Ishikawa (cell line): ENCODE data around the gene ROBO2.

ENCODE experiments used
- CEBPB ChIP-seq: IDR thresholded peaks from 2 replicates; pipeline ENCODE4 v1.6.1; 2012
- CREB1 ChIP-seq: IDR thresholded peaks from 2 replicates; pipeline ENCODE4 v1.6.1; 2012; ENCODE audit warnings: low read depth
- EGR1 ChIP-seq: IDR thresholded peaks from 2 replicates; pipeline ENCODE4 v1.6.1; 2012
- EP300 ChIP-seq: IDR thresholded peaks from 2 replicates; pipeline ENCODE4 v1.6.1; 2012; ENCODE audit warnings: borderline replicate concordance
- FOXM1 ChIP-seq: IDR thresholded peaks from 2 replicates; pipeline ENCODE4 v1.6.1; 2012; ENCODE audit warnings: low read depth, borderline replicate concordance
- NFIC ChIP-seq: IDR thresholded peaks from 2 replicates; pipeline ENCODE4 v1.6.1; 2012
- RAD21 ChIP-seq: IDR thresholded peaks from 2 replicates; pipeline ENCODE4 v1.6.1; 2012; ENCODE audit warnings: low read depth
- TAF1 ChIP-seq: IDR thresholded peaks from 2 replicates; pipeline ENCODE4 v1.6.1; 2012; ENCODE audit warnings: low read depth, mild to moderate bottlenecking
- TCF12 ChIP-seq: IDR thresholded peaks from 2 replicates; pipeline ENCODE4 v1.6.1; 2012; ENCODE audit warnings: low read depth
- TEAD4 ChIP-seq: IDR thresholded peaks from 2 replicates; pipeline ENCODE4 v1.6.1; 2012
- USF1 ChIP-seq: IDR thresholded peaks from 2 replicates; pipeline ENCODE4 v1.6.1; 2012
- YY1 ChIP-seq: IDR thresholded peaks from 2 replicates; pipeline ENCODE4 v1.6.1; 2012; ENCODE audit warnings: low read depth
- ZBTB7A ChIP-seq: IDR thresholded peaks from 2 replicates; pipeline ENCODE4 v1.6.1; 2012; ENCODE audit warnings: low read depth
- TF ChIP-seq, protein P1 (sequence below): IDR thresholded peaks from 2 replicates; pipeline ENCODE4 v1.6.1; 2012
- TF ChIP-seq, protein P2 (sequence below): IDR thresholded peaks from 2 replicates; pipeline ENCODE4 v1.6.1; 2012; ENCODE audit warnings: low read depth, mild to moderate bottlenecking

Gene ROBO2

DNA sequence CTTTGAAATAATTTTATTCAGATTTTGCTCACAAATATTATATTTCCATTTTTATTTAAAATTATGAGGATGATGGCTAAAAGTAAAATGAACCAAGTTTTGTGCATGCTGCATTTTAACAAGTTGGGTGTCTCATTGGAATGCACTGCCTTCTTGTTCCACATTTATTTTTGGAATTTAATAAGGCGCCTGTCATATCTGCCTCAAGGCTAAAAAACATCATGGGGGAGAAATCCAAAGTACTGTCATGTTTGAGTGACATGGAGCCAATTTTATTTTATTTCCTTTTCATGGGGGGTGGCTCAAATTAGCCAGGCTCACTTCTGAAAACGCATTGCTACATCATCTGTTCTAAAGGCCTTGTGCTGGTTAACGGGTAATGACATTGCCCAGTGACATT lies 205.1 kb downstream of the ROBO2 start:
- no peak for TF ChIP-seq RAD21
- no peak for TF ChIP-seq USF1
- TF ChIP-seq TCF12 = no peak
- TF ChIP-seq NFIC = no peak
- TF ChIP-seq TAF1 = no peak
- TF ChIP-seq YY1 = no peak
- TF ChIP-seq EGR1 = no peak
- TF ChIP-seq EP300 = no peak
- no peak for TF ChIP-seq CEBPB
- no peak for TF ChIP-seq FOXM1
- no peak for TF ChIP-seq TEAD4
- no peak for TF ChIP-seq CREB1
- TF ChIP-seq, protein P1, sequence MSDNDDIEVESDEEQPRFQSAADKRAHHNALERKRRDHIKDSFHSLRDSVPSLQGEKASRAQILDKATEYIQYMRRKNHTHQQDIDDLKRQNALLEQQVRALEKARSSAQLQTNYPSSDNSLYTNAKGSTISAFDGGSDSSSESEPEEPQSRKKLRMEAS = no peak
- TF ChIP-seq, protein P2, sequence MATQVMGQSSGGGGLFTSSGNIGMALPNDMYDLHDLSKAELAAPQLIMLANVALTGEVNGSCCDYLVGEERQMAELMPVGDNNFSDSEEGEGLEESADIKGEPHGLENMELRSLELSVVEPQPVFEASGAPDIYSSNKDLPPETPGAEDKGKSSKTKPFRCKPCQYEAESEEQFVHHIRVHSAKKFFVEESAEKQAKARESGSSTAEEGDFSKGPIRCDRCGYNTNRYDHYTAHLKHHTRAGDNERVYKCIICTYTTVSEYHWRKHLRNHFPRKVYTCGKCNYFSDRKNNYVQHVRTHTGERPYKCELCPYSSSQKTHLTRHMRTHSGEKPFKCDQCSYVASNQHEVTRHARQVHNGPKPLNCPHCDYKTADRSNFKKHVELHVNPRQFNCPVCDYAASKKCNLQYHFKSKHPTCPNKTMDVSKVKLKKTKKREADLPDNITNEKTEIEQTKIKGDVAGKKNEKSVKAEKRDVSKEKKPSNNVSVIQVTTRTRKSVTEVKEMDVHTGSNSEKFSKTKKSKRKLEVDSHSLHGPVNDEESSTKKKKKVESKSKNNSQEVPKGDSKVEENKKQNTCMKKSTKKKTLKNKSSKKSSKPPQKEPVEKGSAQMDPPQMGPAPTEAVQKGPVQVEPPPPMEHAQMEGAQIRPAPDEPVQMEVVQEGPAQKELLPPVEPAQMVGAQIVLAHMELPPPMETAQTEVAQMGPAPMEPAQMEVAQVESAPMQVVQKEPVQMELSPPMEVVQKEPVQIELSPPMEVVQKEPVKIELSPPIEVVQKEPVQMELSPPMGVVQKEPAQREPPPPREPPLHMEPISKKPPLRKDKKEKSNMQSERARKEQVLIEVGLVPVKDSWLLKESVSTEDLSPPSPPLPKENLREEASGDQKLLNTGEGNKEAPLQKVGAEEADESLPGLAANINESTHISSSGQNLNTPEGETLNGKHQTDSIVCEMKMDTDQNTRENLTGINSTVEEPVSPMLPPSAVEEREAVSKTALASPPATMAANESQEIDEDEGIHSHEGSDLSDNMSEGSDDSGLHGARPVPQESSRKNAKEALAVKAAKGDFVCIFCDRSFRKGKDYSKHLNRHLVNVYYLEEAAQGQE = no peak
- TF ChIP-seq ZBTB7A = no peak

DNA sequence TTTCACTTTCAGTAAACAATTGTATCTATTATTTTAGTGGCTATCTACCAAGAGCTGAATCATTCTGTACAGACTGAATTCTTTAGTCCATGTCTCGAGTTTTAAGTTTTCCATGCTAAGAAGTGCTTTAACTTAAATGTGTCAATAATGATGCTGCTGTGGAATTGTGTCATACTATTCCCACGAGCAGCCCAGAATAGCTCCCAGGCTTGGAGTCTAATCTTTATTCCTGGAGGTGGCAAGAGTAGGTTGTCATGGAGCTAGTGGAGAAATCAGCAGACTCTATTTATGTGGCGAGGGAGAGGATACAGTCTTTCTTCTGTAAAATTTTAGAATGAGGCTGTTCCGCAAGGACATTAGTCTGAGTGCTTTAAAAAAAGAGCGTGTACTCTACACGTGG lies 207.2 kb downstream of the ROBO2 start:
- TF ChIP-seq EP300 (no peak), NFIC (no peak), TCF12 (no peak)

GRCh38 chr3:77247817-77248216 lies 207.9 kb downstream of the ROBO2 start:
- TF ChIP-seq, protein P1 = no peak
- TF ChIP-seq NFIC (no peak), FOXM1 (no peak), RAD21 (no peak), USF1 (no peak), ZBTB7A (no peak), EGR1 (no peak), TEAD4 (no peak), EP300 (no peak), CREB1 (no peak), TAF1 (no peak), TCF12 (no peak), YY1 (no peak)
- TF ChIP-seq, protein P2 = no peak

DNA sequence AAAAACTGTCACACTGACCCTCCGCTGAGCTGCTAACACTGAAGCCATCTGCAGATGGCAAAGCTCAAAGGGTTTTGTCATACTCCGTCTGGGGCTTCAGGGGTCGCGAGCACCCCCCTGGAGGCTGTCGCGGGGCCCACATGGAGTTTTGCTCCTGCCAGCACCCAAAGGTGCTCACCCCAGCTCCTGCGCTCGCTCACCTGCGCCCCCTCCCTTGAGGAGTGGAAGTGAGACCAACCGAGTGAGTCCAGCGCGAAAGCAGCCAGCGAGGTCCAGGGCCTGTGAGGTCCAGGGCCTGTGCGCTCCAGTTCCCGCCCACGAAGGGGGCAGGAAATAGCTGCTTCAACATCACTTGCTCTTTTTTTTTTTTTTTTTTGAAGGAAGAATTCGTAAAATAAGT lies 208.5 kb downstream of the ROBO2 start:
- TF ChIP-seq RAD21 (no peak), EP300 (no peak), CREB1 (no peak), YY1 (no peak), NFIC (no peak), TEAD4 (no peak), ZBTB7A (no peak), TCF12 (no peak), FOXM1 (no peak), CEBPB (no peak)
- TF ChIP-seq, protein P1 = no peak
- TF ChIP-seq, protein P2 = no peak

DNA sequence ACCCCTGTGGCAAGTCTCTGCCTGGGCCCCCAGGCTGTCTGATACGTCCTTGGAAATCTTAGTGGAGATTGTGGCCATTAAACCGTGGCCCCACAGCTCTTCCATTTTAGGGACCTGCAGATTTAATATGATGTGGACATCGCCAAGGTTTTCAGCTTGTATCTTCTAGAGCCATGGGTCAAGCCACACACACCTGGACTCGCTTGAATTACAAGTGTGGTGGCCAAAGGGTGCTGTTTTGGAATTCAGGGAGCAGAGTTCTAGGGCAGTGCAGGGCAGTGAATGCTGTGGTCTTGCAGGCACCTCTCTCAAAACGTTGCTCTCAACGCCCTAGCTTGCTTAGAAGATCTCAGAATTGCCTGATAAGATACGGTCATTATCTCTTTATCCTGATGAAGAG lies 211.2 kb downstream of the ROBO2 start:
- TF ChIP-seq TCF12 (no peak), YY1 (no peak), EGR1 (no peak), CREB1 (no peak), NFIC (no peak), RAD21 (no peak), USF1 (no peak), TEAD4 (no peak), TAF1 (no peak), FOXM1 (no peak), EP300 (no peak), CEBPB (no peak)
- TF ChIP-seq, protein P2 = no peak
- TF ChIP-seq, protein P1 = no peak
